ENCODE data around the gene DOP1A. TPM values are rescaled to one million over a fixed set of nuclear protein-coding genes. Genes with fewer than 3 reads are reported as not detected.

DOP1A gene
- total and polyA plus RNA-seq, 7 donors: 4.8 to 33.9 (median 26.1) TPM

DNA sequence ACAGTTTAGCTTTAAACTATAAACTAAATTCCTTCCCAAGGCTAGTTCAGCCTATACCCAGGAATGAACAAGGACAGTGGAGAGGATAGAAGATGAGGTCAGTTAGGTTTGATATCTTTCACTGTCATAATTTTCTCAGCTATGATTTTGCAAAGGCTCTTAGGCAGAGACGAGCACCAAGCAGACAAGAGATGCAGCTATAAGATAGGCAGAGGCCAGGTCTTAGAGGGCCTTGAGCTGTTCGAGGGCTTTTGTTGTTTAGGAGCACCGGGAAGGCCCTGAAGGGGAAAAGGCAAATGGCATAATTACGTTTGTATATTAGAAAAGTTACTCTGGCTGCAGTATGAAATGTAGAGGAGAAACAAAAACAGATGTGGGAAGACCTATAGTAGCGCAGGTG is 59.8 kb downstream of the DOP1A start:
- WGBS, 2 donors: 95% methylated on average over 5 of the region's 5 CpGs

DNA sequence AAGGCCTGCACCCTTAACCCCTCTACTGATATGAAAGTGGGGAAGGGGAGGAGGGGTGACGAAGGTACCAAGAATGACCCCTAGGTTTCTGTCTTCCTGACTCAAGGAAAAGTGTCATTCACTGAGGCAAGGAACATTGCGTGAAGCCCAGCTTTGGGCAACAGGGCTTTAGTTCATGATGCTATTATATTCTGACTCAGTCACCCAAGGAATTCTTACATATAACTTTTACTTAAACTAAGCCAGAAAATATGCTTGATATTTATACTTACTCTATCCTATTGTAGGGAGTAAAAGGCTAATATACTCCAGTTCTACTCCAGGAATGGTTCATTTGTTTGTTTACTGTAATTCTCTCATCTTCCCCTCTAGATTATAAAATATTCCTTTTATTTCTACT is 60.5 kb downstream of the DOP1A start:
- no peaks in the 10 kb centered on the region for H3K9me3 ChIP-seq
- no peak for TF ChIP-seq EP300 (IDR thresholded peaks at IDR 0.05)
- TF ChIP-seq POLR2AphosphoS5 (IDR thresholded peaks at IDR 0.05): no peak
- no peak for TF ChIP-seq POLR2A (IDR thresholded peaks at IDR 0.05)
- TF ChIP-seq, protein P1, sequence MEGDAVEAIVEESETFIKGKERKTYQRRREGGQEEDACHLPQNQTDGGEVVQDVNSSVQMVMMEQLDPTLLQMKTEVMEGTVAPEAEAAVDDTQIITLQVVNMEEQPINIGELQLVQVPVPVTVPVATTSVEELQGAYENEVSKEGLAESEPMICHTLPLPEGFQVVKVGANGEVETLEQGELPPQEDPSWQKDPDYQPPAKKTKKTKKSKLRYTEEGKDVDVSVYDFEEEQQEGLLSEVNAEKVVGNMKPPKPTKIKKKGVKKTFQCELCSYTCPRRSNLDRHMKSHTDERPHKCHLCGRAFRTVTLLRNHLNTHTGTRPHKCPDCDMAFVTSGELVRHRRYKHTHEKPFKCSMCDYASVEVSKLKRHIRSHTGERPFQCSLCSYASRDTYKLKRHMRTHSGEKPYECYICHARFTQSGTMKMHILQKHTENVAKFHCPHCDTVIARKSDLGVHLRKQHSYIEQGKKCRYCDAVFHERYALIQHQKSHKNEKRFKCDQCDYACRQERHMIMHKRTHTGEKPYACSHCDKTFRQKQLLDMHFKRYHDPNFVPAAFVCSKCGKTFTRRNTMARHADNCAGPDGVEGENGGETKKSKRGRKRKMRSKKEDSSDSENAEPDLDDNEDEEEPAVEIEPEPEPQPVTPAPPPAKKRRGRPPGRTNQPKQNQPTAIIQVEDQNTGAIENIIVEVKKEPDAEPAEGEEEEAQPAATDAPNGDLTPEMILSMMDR (IDR thresholded peaks at IDR 0.05): no peak
- no peak overlapping the region for H3K4me3 ChIP-seq

More for the DNA sequence above, 59.8 kb downstream of the DOP1A start:
- H3K27me3 ChIP-seq: no peaks in the 10 kb centered on the region
- intact Hi-C loops (cut with DNase I): no loop called here
- H3K4me1 ChIP-seq: no peaks in the 10 kb centered on the region
- no peaks in the 10 kb centered on the region for H3K9me3 ChIP-seq
- TF ChIP-seq POLR2A (IDR thresholded peaks at IDR 0.05) (no peak), POLR2AphosphoS5 (IDR thresholded peaks at IDR 0.05) (no peak), EP300 (IDR thresholded peaks at IDR 0.05) (no peak)
- TF ChIP-seq, protein P1 (IDR thresholded peaks at IDR 0.05): no peak
- no peak for DNase-seq
- H3K27ac ChIP-seq: no peak overlapping the region
- H3K4me3 ChIP-seq: no peak overlapping the region
- peaks cover 0 to 99% (median 37%) of the 10 kb centered on the region in 4 donors for H3K36me3 ChIP-seq

DNA sequence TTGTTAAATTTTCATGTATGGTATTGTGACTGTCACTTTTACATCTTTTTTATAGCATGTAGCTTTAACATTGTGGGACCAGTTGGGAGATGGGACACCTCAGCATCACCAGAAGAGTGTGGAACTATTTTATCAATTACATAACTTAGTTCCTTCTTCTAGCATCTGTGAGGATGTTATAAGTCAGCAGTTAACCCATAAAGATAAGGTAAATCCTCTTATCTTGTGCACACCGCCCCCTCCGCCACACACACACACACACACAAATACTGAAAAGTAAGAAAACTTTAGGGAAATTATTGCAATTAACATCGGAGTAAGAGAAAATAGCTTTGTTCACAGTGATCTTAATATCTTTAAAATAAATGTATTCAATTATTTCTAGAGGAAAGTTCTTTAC is 64.7 kb downstream of the DOP1A start:
- DNase-seq: no peak
- TF ChIP-seq, protein P1 (IDR thresholded peaks at IDR 0.05): no peak
- TF ChIP-seq POLR2A (IDR thresholded peaks at IDR 0.05): no peak
- TF ChIP-seq EP300 (IDR thresholded peaks at IDR 0.05): no peak
- TF ChIP-seq POLR2AphosphoS5 (IDR thresholded peaks at IDR 0.05): no peak
- no peak overlapping the region for H3K27ac ChIP-seq
- no peak overlapping the region for H3K4me3 ChIP-seq
- H3K4me1 ChIP-seq: no peaks in the 10 kb centered on the region
- intact Hi-C loops (cut with DNase I): no loop called here
- H3K27me3 ChIP-seq: no peaks in the 10 kb centered on the region
- no peaks in the 10 kb centered on the region for H3K9me3 ChIP-seq
- H3K36me3 ChIP-seq: peaks cover 0 to 88% (median 29%) of the 10 kb centered on the region in 4 donors
- WGBS, 2 donors: 80 to 86% methylated on average over 3 of the region's 3 CpGs

More for the DNA sequence above, 60.5 kb downstream of the DOP1A start:
- no peak overlapping the region for H3K27ac ChIP-seq
- no peaks in the 10 kb centered on the region for H3K4me1 ChIP-seq
- 97 to 100% methylated on average over 2 of the region's 2 CpGs for WGBS, 2 donors
- no peaks in the 10 kb centered on the region for H3K27me3 ChIP-seq
- H3K36me3 ChIP-seq: peaks cover 0 to 98% (median 35%) of the 10 kb centered on the region in 4 donors
- intact Hi-C loops (cut with DNase I): no loop called here
- no peak for DNase-seq

DNA sequence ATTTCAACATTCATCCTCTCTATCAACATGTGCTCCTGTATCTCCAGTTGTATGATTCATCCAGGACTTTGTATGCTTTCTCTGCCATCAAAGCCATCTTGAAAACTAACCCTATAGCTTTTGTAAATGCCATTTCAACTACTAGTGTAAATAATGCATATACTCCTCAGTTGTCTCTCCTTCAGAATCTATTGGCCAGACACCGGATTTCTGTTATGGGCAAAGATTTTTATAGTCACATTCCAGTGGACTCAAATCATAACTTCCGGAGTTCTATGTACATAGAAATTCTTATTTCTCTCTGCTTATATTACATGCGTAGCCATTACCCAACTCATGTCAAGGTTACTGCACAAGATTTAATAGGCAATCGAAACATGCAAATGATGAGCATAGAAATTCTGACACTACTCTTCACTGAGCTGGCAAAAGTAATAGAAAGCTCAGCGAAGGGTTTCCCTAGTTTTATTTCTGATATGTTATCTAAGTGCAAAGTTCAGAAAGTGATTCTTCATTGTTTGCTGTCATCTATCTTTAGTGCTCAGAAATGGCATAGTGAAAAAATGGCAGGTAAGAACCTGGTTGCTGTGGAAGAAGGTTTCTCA is 70.7 kb downstream of the DOP1A start:
- no peak for DNase-seq
- TF ChIP-seq POLR2A (IDR thresholded peaks at IDR 0.05) (no peak), EP300 (IDR thresholded peaks at IDR 0.05) (no peak), POLR2AphosphoS5 (IDR thresholded peaks at IDR 0.05) (no peak)
- TF ChIP-seq, protein P1 (IDR thresholded peaks at IDR 0.05): no peak
- H3K27ac ChIP-seq: no peak overlapping the region
- H3K27me3 ChIP-seq: no peaks in the 10 kb centered on the region
- H3K9me3 ChIP-seq: no peaks in the 10 kb centered on the region
- H3K4me3 ChIP-seq: no peak overlapping the region
- peaks cover 6 to 89% (median 22%) of the 10 kb centered on the region in 4 donors for H3K36me3 ChIP-seq
- intact Hi-C loops (cut with DNase I): no loop called here
- 21 to 80% methylated on average over 5 of the region's 5 CpGs for WGBS, 2 donors
- H3K4me1 ChIP-seq: no peaks in the 10 kb centered on the region

DNA sequence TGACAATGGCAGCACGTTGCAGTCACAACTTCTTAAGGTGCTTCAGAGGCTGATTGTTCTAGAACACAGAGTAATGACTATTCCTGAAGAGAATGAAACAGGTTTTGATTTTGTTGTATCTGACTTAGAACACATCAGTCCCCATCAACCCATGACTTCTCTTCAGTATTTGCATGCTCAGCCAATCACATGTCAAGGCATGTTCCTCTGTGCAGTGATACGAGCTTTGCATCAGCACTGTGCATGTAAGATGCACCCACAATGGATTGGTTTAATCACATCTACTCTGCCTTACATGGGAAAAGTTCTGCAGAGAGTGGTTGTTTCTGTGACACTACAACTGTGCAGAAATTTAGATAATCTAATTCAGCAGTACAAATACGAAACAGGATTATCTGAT is 71.3 kb downstream of the DOP1A start:
- no peaks in the 10 kb centered on the region for H3K27me3 ChIP-seq
- H3K4me3 ChIP-seq: no peak overlapping the region
- intact Hi-C loops (cut with DNase I): no loop called here
- TF ChIP-seq EP300 (IDR thresholded peaks at IDR 0.05) (no peak), POLR2A (IDR thresholded peaks at IDR 0.05) (no peak), POLR2AphosphoS5 (IDR thresholded peaks at IDR 0.05) (no peak)
- TF ChIP-seq, protein P1 (IDR thresholded peaks at IDR 0.05): no peak
- H3K4me1 ChIP-seq: no peaks in the 10 kb centered on the region
- H3K9me3 ChIP-seq: no peaks in the 10 kb centered on the region
- H3K36me3 ChIP-seq: peaks cover 6 to 93% (median 22%) of the 10 kb centered on the region in 4 donors
- DNase-seq: no peak
- WGBS, 2 donors: 72 to 84% methylated on average over 3 of the region's 3 CpGs
- no peak overlapping the region for H3K27ac ChIP-seq

All from sigmoid colon (tissue), 7 donors.